ENCODE data around the gene PLXDC2.

PLXDC2 gene

GRCh38 chr10:19809481-19809880 lies 6.8 kb upstream of the PLXDC2 start:
- Mint-ChIP-seq H3K9me3 (peaks cover 23% of the 10 kb centered on the region), H3K27me3 (ENCODE audit: low read depth, poor library complexity) (peaks cover 4% of the 10 kb centered on the region), H3K4me3 (no peak overlapping the region), H3K36me3 (ENCODE audit: low read depth) (peaks cover 14% of the 10 kb centered on the region), H3K4me1 (peaks cover 11% of the 10 kb centered on the region), H3K27ac (no peak overlapping the region)
- DNase-seq: no peak
- no peak for TF ChIP-seq CTCF (IDR thresholded peaks at IDR 0.05)

GRCh38 chr10:19811540-19811939 lies 4.7 kb upstream of the PLXDC2 start:
- peaks cover 4% of the 10 kb centered on the region for H3K27me3 Mint-ChIP-seq (ENCODE audit: low read depth, poor library complexity)
- peak; percentile 53 for TF ChIP-seq CTCF (IDR thresholded peaks at IDR 0.05)
- no peak for DNase-seq
- no peaks in the 10 kb centered on the region for H3K36me3 Mint-ChIP-seq (ENCODE audit: low read depth)
- no peak overlapping the region for H3K27ac Mint-ChIP-seq
- peaks cover 4% of the 10 kb centered on the region for H3K9me3 Mint-ChIP-seq
- H3K4me3 Mint-ChIP-seq: no peak overlapping the region
- H3K4me1 Mint-ChIP-seq: peaks cover 19% of the 10 kb centered on the region

GRCh38 chr10:19812976-19813375 lies 3.3 kb upstream of the PLXDC2 start:
- no peak for TF ChIP-seq CTCF (IDR thresholded peaks at IDR 0.05)
- peaks cover 22% of the 10 kb centered on the region for H3K4me1 Mint-ChIP-seq
- no peaks in the 10 kb centered on the region for H3K36me3 Mint-ChIP-seq (ENCODE audit: low read depth)
- no peaks in the 10 kb centered on the region for H3K9me3 Mint-ChIP-seq
- H3K27me3 Mint-ChIP-seq (ENCODE audit: low read depth, poor library complexity): peaks cover 7% of the 10 kb centered on the region
- no peak for DNase-seq
- H3K27ac Mint-ChIP-seq: no peak overlapping the region
- H3K4me3 Mint-ChIP-seq: no peak overlapping the region

- Mint-ChIP-seq H3K27me3 (ENCODE audit: low read depth, poor library complexity) (peaks cover 9% of the 10 kb centered on the region), H3K4me3 (peak overlapping the region; percentile 86), H3K9me3 (no peaks in the 10 kb centered on the region), H3K27ac (peak overlapping the region; percentile 16), H3K4me1 (peaks cover 42% of the 10 kb centered on the region), H3K36me3 (ENCODE audit: low read depth) (peaks cover 7% of the 10 kb centered on the region)
- no peak for TF ChIP-seq CTCF (IDR thresholded peaks at IDR 0.05)
- DNase-seq: peak; percentile 72
Observed at GRCh38 chr10:19815036-19815730, 1.0 kb upstream of the PLXDC2 start.

GRCh38 chr10:19815731-19816410 lies 361 bp upstream of the PLXDC2 start:
- Mint-ChIP-seq H3K27ac (peak overlapping the region; percentile 100), H3K9me3 (no peaks in the 10 kb centered on the region), H3K36me3 (ENCODE audit: low read depth) (peaks cover 8% of the 10 kb centered on the region), H3K27me3 (ENCODE audit: low read depth, poor library complexity) (peaks cover 9% of the 10 kb centered on the region), H3K4me1 (peaks cover 42% of the 10 kb centered on the region), H3K4me3 (peak overlapping the region; percentile 95)
- peak; percentile 79 for DNase-seq
- TF ChIP-seq CTCF (IDR thresholded peaks at IDR 0.05): no peak
